SK-N-SH (cell line): ENCODE results near the gene CNKSR2. TPM values are rescaled to one million over a fixed set of nuclear protein-coding genes. Genes with fewer than 3 reads are reported as not detected.

Experiments used
- CTCF ChIA-PET: fragments of 300-600, 350-600 bp; formaldehyde crosslinking; extraction: SDS; loops from one replicate; lab custom pipeline; 2021; lab: Yijun Ruan, JAX
- POLR2A ChIA-PET: fragments of 350-600 bp; sonication (Branson Sonifier 250); formaldehyde crosslinking; extraction: SDS; loops from one replicate; lab custom pipeline; 2020; ENCODE audit warnings: antibody characterized with exemption, inconsistent platforms; lab: Yijun Ruan, JAX
- DNase-seq: peaks from one replicate; pipeline ENCODE4 v3.0.0; 2012
- H2AFZ ChIP-seq: fragments of 200-600 bp; sonication (generic); 2 replicates; pipeline ENCODE4 v1.8.1; 2016; ENCODE audit warnings: antibody characterized with exemption, mild to moderate bottlenecking, low read depth
- H3F3A ChIP-seq: fragments of 200-600 bp; sonication (generic); replicated peaks from 2 replicates; pipeline ENCODE3; 2016; ENCODE audit warnings: antibody characterized with exemption, mild to moderate bottlenecking; ENCODE audit not compliant: insufficient read depth
- H3K27ac ChIP-seq, 2 experiments: fragments of 200-500 bp in 1 of 2; fragments of 200-600 bp in 1 of 2; sonication (Bioruptor generic) in 1 of 2; sonication (generic), shearing (Covaris generic) in 1 of 2; 2 replicates each; pipeline versions ENCODE4 v1.5.1 to v1.6.1; 2014 to 2016; ENCODE audit warnings: low read depth in 2 of 2, inconsistent platforms in 1 of 2, low read length in 1 of 2, mild to moderate bottlenecking in 1 of 2, mixed read lengths in 1 of 2
- H3K27me3 ChIP-seq: fragments of 200-600 bp; sonication (generic), shearing (Covaris generic); 2 replicates; pipeline ENCODE4 v1.6.1; 2016; ENCODE audit warnings: mixed run types; ENCODE audit not compliant: insufficient read depth
- H3K36me3 ChIP-seq, 2 experiments: fragments of 200-500 bp in 1 of 2; fragments of 200-600 bp in 1 of 2; sonication (Bioruptor generic) in 1 of 2; sonication (generic) in 1 of 2; replicated peaks in 1 of 2; 2 replicates each; pipeline versions ENCODE3 to v1.5.1; 2014 to 2016; ENCODE audit warnings: low read length in 1 of 2, mild to moderate bottlenecking in 1 of 2; ENCODE audit not compliant: insufficient read depth in 2 of 2, control insufficient read depth in 1 of 2
- H3K4me1 ChIP-seq, 2 experiments: fragments of 200-500 bp in 1 of 2; fragments of 200-600 bp in 1 of 2; sonication (Bioruptor generic) in 1 of 2; sonication (generic), shearing (Covaris generic) in 1 of 2; 2 replicates each; pipeline versions ENCODE4 v1.5.1 to v1.6.1; 2014 to 2016; ENCODE audit warnings: low read depth in 1 of 2, low read length in 1 of 2, mixed run types in 1 of 2; ENCODE audit not compliant: insufficient read depth in 2 of 2, control insufficient read depth in 1 of 2
- H3K4me2 ChIP-seq: fragments of 200-600 bp; sonication (generic), shearing (Covaris generic); 2 replicates; pipeline ENCODE4 v1.6.1; 2017; ENCODE audit warnings: mixed run types
- H3K4me3 ChIP-seq, 2 experiments: fragments of 200-500 bp in 1 of 2; fragments of 200-600 bp in 1 of 2; sonication (Bioruptor generic) in 1 of 2; sonication (generic), shearing (Covaris generic) in 1 of 2; 2 replicates each; pipeline versions ENCODE4 v1.5.1 to v1.8.1; 2014 to 2016; ENCODE audit warnings: low read depth in 2 of 2, inconsistent platforms in 1 of 2, low read length in 1 of 2, mild to moderate bottlenecking in 1 of 2, mixed read lengths in 1 of 2, moderate library complexity in 1 of 2
- H3K79me2 ChIP-seq: fragments of 200-600 bp; sonication (generic); 2 replicates; pipeline ENCODE4 v1.8.1; 2017; ENCODE audit warnings: mild to moderate bottlenecking; ENCODE audit not compliant: insufficient read depth
- H3K9ac ChIP-seq: fragments of 200-600 bp; sonication (generic); 2 replicates; pipeline ENCODE4 v1.6.1; 2017; ENCODE audit warnings: mixed run types
- H3K9me2 ChIP-seq: fragments of 200-600 bp; sonication (generic); 2 replicates; pipeline ENCODE4 v1.6.1; 2017; ENCODE audit warnings: mixed run types
- H3K9me3 ChIP-seq: fragments of 200-600 bp; sonication (generic); 2 replicates; pipeline ENCODE4 v1.6.1; 2017; ENCODE audit warnings: mixed run types, mild to moderate bottlenecking, moderate library complexity
- H4K20me1 ChIP-seq: fragments of 200-600 bp; sonication (generic); 2 replicates; pipeline ENCODE4 v1.6.1; 2017; ENCODE audit warnings: mild to moderate bottlenecking, mixed run types; ENCODE audit not compliant: insufficient read depth
- FOSL2 ChIP-seq: IDR thresholded peaks from 2 replicates; pipeline ENCODE4 v1.4.0; 2012; ENCODE audit warnings: low read depth, mild to moderate bottlenecking, moderate library complexity, borderline replicate concordance
- FOXJ3 ChIP-seq: sonication (generic); formaldehyde crosslinking; IDR thresholded peaks from 2 replicates; pipeline ENCODE4 v1.5.1; 2020; ENCODE audit warnings: mild to moderate bottlenecking, missing genetic modification reagents
- JUND ChIP-seq: IDR thresholded peaks from 2 replicates; pipeline ENCODE4 v1.4.0; 2012
- NFIC ChIP-seq: IDR thresholded peaks from 2 replicates; pipeline ENCODE4 v1.4.0; 2012; ENCODE audit warnings: borderline replicate concordance
- PBX3 ChIP-seq: IDR thresholded peaks from 2 replicates; pipeline ENCODE4; 2012
- RAD21 ChIP-seq: IDR thresholded peaks from 2 replicates; pipeline ENCODE4 v1.6.1; 2012; ENCODE audit warnings: mild to moderate bottlenecking, low read length
- RCOR1 ChIP-seq: fragments of 150-350 bp; IDR thresholded peaks from 2 replicates; pipeline ENCODE4 v1.6.1; 2017; ENCODE audit warnings: antibody characterized with exemption, low read length
- REST ChIP-seq: IDR thresholded peaks from 2 replicates; pipeline ENCODE4 v1.6.1; 2012; ENCODE audit warnings: mild to moderate bottlenecking, low read depth, low read length, moderate library complexity
- SMC3 ChIP-seq: IDR thresholded peaks from 2 replicates; pipeline ENCODE4 v1.6.1; 2012; ENCODE audit warnings: low read depth, low read length, improper control_type of control experiment
- TAF1 ChIP-seq: IDR thresholded peaks from 2 replicates; pipeline ENCODE4 v1.6.1; 2012; ENCODE audit warnings: low read depth, mild to moderate bottlenecking, low read length, moderate library complexity, borderline replicate concordance
- TCF12 ChIP-seq: IDR thresholded peaks from 2 replicates; pipeline ENCODE4 v1.4.0; 2012
- TEAD4 ChIP-seq: IDR thresholded peaks from 2 replicates; pipeline ENCODE4 v1.4.0; 2012; ENCODE audit warnings: mild to moderate bottlenecking, borderline replicate concordance; ENCODE audit not compliant: insufficient read depth
- USF1 ChIP-seq: IDR thresholded peaks from 2 replicates; pipeline ENCODE4 v1.4.0; 2012; ENCODE audit warnings: low read depth, borderline replicate concordance
- YY1 ChIP-seq: IDR thresholded peaks from 2 replicates; pipeline ENCODE4 v1.4.0; 2012; ENCODE audit warnings: low read depth, mild to moderate bottlenecking
- WGBS: methylation state at CpG from one replicate; pipeline ENCODE4 v1.1.6; 2017; ENCODE audit warnings: low lambda C conversion rate; 5-methylcytosine and 5-hydroxymethylcytosine counted together
- polyA plus RNA-seq, 3 experiments: library from polyadenylated mRNA; depleted of rRNA; stranded (reverse); fragments of >200 nt; gene quantifications; 2 replicates each; pipeline ENCODE4 v1.2.3, GENCODE V29; 2012
- TF ChIP-seq, protein P1 (sequence below): IDR thresholded peaks from 2 replicates; pipeline ENCODE4 v1.4.0; 2012; ENCODE audit warnings: low read depth, borderline replicate concordance
- TF ChIP-seq, protein P2 (sequence below): IDR thresholded peaks from 2 replicates; pipeline ENCODE4 v1.4.0; 2012; ENCODE audit warnings: low read depth
- TF ChIP-seq, protein P3 (sequence below): fragments of 150-350 bp; IDR thresholded peaks from 2 replicates; pipeline ENCODE4 v1.6.1; 2016; ENCODE audit warnings: mild to moderate bottlenecking, low read depth, low read length

The CNKSR2 gene
- polyA plus RNA-seq, 1 of the 3 experiments (the other 2 are of a cell fraction): 0.03 TPM

DNA sequence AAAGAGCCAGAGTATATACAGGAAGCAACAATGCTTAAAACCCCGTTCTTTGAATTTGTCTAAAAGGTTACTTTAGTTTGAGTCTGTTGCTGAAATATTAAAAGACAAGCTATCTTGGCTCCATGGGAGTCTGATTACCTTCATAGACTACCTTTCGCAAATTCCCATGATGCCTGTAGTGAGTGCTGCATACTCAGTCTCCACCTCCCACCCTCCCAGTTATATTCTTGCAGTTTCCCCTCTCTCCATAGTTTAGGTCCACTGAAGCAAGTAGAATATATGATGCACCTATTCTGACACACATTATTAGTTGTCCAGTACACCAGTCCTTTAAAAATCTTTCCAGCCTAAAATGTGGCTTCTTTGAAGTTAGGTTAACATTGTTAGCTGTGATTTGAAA lies 2.4 kb downstream of the CNKSR2 start (continued):
- no peak for TF ChIP-seq REST
- TF ChIP-seq FOSL2: no peak

GRCh38 chrX:21379991-21380390 lies 5.8 kb downstream of the CNKSR2 start:
- H3K36me3 ChIP-seq: no peaks in the 10 kb centered on the region
- H3K79me2 ChIP-seq: no peaks in the 10 kb centered on the region
- H3K4me2 ChIP-seq: no peak overlapping the region
- no peaks in the 10 kb centered on the region; a peak in 1 of 4 replicates for H3K4me1 ChIP-seq
- ChIA-PET CTCF (interaction anchor here (0.9 to 1.2 kb wide), 2 partner anchors 333 to 850 kb away, joined by 3 to 4 read pairs; no protein-coding TSS in a partner anchor), POLR2A (no interaction called here)
- no peak for TF ChIP-seq NFIC
- no peak for TF ChIP-seq RAD21
- no peak for TF ChIP-seq JUND
- TF ChIP-seq PBX3: no peak
- TF ChIP-seq, protein P1, sequence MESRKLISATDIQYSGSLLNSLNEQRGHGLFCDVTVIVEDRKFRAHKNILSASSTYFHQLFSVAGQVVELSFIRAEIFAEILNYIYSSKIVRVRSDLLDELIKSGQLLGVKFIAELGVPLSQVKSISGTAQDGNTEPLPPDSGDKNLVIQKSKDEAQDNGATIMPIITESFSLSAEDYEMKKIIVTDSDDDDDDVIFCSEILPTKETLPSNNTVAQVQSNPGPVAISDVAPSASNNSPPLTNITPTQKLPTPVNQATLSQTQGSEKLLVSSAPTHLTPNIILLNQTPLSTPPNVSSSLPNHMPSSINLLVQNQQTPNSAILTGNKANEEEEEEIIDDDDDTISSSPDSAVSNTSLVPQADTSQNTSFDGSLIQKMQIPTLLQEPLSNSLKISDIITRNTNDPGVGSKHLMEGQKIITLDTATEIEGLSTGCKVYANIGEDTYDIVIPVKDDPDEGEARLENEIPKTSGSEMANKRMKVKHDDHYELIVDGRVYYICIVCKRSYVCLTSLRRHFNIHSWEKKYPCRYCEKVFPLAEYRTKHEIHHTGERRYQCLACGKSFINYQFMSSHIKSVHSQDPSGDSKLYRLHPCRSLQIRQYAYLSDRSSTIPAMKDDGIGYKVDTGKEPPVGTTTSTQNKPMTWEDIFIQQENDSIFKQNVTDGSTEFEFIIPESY: no peak
- TF ChIP-seq, protein P2, sequence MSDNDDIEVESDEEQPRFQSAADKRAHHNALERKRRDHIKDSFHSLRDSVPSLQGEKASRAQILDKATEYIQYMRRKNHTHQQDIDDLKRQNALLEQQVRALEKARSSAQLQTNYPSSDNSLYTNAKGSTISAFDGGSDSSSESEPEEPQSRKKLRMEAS: no peak
- TF ChIP-seq TAF1: no peak
- no peak for TF ChIP-seq USF1
- no peak for TF ChIP-seq FOXJ3 (CRISPR knock-in tag)
- TF ChIP-seq YY1: no peak
- no peak for TF ChIP-seq TCF12
- no peak for TF ChIP-seq TEAD4
- no peak for TF ChIP-seq RCOR1
- TF ChIP-seq SMC3: no peak
- TF ChIP-seq, protein P3, sequence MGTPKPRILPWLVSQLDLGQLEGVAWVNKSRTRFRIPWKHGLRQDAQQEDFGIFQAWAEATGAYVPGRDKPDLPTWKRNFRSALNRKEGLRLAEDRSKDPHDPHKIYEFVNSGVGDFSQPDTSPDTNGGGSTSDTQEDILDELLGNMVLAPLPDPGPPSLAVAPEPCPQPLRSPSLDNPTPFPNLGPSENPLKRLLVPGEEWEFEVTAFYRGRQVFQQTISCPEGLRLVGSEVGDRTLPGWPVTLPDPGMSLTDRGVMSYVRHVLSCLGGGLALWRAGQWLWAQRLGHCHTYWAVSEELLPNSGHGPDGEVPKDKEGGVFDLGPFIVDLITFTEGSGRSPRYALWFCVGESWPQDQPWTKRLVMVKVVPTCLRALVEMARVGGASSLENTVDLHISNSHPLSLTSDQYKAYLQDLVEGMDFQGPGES: no peak
- no peak for TF ChIP-seq REST
- H3K27me3 ChIP-seq: peaks cover 5% of the 10 kb centered on the region; the same call in 1 of the 2 replicates
- no peak for DNase-seq
- no peaks in the 10 kb centered on the region for H3K9me3 ChIP-seq
- H3K9me2 ChIP-seq: no peaks in the 10 kb centered on the region
- no peak overlapping the region for H2AFZ ChIP-seq
- no peaks in the 10 kb centered on the region for H4K20me1 ChIP-seq
- H3K4me3 ChIP-seq: no peak overlapping the region
- H3F3A ChIP-seq: no peaks in the 10 kb centered on the region
- no peak overlapping the region for H3K27ac ChIP-seq
- H3K9ac ChIP-seq: no peak overlapping the region
- 32% methylated on average over 1 of the region's 1 CpG for WGBS
